ENCODE data around the gene CACNA1G. TPM values are rescaled to one million over a fixed set of nuclear protein-coding genes. Genes with fewer than 3 reads are reported as not detected.

The CACNA1G gene
- total RNA-seq, 2 experiments from 2014 or later, result 0.22 to 0.24 TPM

GRCh38 chr17:50668025-50668837 lies 107.7 kb downstream of the CACNA1G start:
- Mint-ChIP-seq H3K27ac (no peak overlapping the region), H3K4me1 (ENCODE audit: low read depth) (no peaks in the 10 kb centered on the region), H3K27me3 (ENCODE audit: low read depth) (no peaks in the 10 kb centered on the region), H3K9me3 (no peaks in the 10 kb centered on the region), H3K4me3 (no peak overlapping the region), H3K36me3 (ENCODE audit: low read depth) (no peaks in the 10 kb centered on the region)
- CTCF ChIA-PET, result no interaction called here
- DNase-seq, result no peak
- intact Hi-C loops (cut with micrococcal nuclease), result no loop called here

GRCh38 chr17:50668838-50669581 lies 108.5 kb downstream of the CACNA1G start:
- no peak overlapping the region for H3K4me3 Mint-ChIP-seq
- CTCF ChIA-PET, result no interaction called here
- no peak overlapping the region for H3K27ac Mint-ChIP-seq
- no peaks in the 10 kb centered on the region for H3K27me3 Mint-ChIP-seq (ENCODE audit: low read depth)
- intact Hi-C loops (cut with micrococcal nuclease), result no loop called here
- no peaks in the 10 kb centered on the region for H3K4me1 Mint-ChIP-seq (ENCODE audit: low read depth)
- DNase-seq, result no peak
- no peaks in the 10 kb centered on the region for H3K36me3 Mint-ChIP-seq (ENCODE audit: low read depth)
- H3K9me3 Mint-ChIP-seq, result no peaks in the 10 kb centered on the region

- CTCF ChIA-PET, result interaction anchor here (1.3 kb wide), 1 partner anchor 41 kb away, joined by 3 read pairs; no protein-coding TSS in a partner anchor
- intact Hi-C loops (cut with micrococcal nuclease), result no loop called here
- H3K27ac Mint-ChIP-seq, result no peak overlapping the region
- no peak for DNase-seq
- H3K9me3 Mint-ChIP-seq, result no peaks in the 10 kb centered on the region
- H3K4me3 Mint-ChIP-seq, result no peak overlapping the region
- no peaks in the 10 kb centered on the region for H3K4me1 Mint-ChIP-seq (ENCODE audit: low read depth)
- H3K27me3 Mint-ChIP-seq (ENCODE audit: low read depth), result no peaks in the 10 kb centered on the region
- no peaks in the 10 kb centered on the region for H3K36me3 Mint-ChIP-seq (ENCODE audit: low read depth)
Observed at GRCh38 chr17:50672071-50672470, 111.6 kb downstream of the CACNA1G start.

- intact Hi-C loops (cut with micrococcal nuclease), result no loop called here
- Mint-ChIP-seq H3K9me3 (no peaks in the 10 kb centered on the region), H3K4me1 (ENCODE audit: low read depth) (no peaks in the 10 kb centered on the region), H3K4me3 (no peak overlapping the region), H3K36me3 (ENCODE audit: low read depth) (no peaks in the 10 kb centered on the region), H3K27ac (no peak overlapping the region), H3K27me3 (ENCODE audit: low read depth) (no peaks in the 10 kb centered on the region)
- no peak for DNase-seq
- CTCF ChIA-PET, result interaction anchor here (1.3 kb wide), 1 partner anchor 42 kb away, joined by 3 read pairs; no protein-coding TSS in a partner anchor
Observed at GRCh38 chr17:50672831-50673551, 112.5 kb downstream of the CACNA1G start.

GRCh38 chr17:50675190-50675589 lies 114.7 kb downstream of the CACNA1G start:
- Mint-ChIP-seq H3K27ac (no peak overlapping the region), H3K9me3 (no peaks in the 10 kb centered on the region), H3K27me3 (ENCODE audit: low read depth) (no peaks in the 10 kb centered on the region), H3K4me1 (ENCODE audit: low read depth) (no peaks in the 10 kb centered on the region), H3K4me3 (no peak overlapping the region), H3K36me3 (ENCODE audit: low read depth) (no peaks in the 10 kb centered on the region)
- no peak for DNase-seq
- CTCF ChIA-PET, result interaction anchor here (1.2 kb wide), 1 partner anchor 13 kb away, joined by 4 read pairs; no protein-coding TSS in a partner anchor
- intact Hi-C loops (cut with micrococcal nuclease), result no loop called here

GRCh38 chr17:50675627-50676026 lies 115.1 kb downstream of the CACNA1G start:
- CTCF ChIA-PET, result interaction anchor here (1.2 kb wide), 1 partner anchor 14 kb away, joined by 4 read pairs; no protein-coding TSS in a partner anchor
- Mint-ChIP-seq H3K36me3 (ENCODE audit: low read depth) (no peaks in the 10 kb centered on the region), H3K4me3 (no peak overlapping the region)

GRCh38 chr17:50676065-50676975 lies 115.8 kb downstream of the CACNA1G start:
- intact Hi-C loops (cut with micrococcal nuclease), result no loop called here

More at GRCh38 chr17:50675627-50676026, 115.1 kb downstream of the CACNA1G start:
- no peaks in the 10 kb centered on the region for H3K9me3 Mint-ChIP-seq
- H3K4me1 Mint-ChIP-seq (ENCODE audit: low read depth), result no peaks in the 10 kb centered on the region
- H3K27ac Mint-ChIP-seq, result no peak overlapping the region
- H3K27me3 Mint-ChIP-seq (ENCODE audit: low read depth), result no peaks in the 10 kb centered on the region
- no peak for DNase-seq
- intact Hi-C loops (cut with micrococcal nuclease), result no loop called here

More at GRCh38 chr17:50676065-50676975, 115.8 kb downstream of the CACNA1G start:
- DNase-seq, result no peak
- no peak overlapping the region for H3K4me3 Mint-ChIP-seq
- H3K36me3 Mint-ChIP-seq (ENCODE audit: low read depth), result no peaks in the 10 kb centered on the region
- no peaks in the 10 kb centered on the region for H3K9me3 Mint-ChIP-seq
- H3K27me3 Mint-ChIP-seq (ENCODE audit: low read depth), result peaks cover 3% of the 10 kb centered on the region
- no peak overlapping the region for H3K27ac Mint-ChIP-seq
- H3K4me1 Mint-ChIP-seq (ENCODE audit: low read depth), result peaks cover 3% of the 10 kb centered on the region
- CTCF ChIA-PET, result interaction anchor here (1.2 kb wide), 1 partner anchor 14 kb away, joined by 4 read pairs; no protein-coding TSS in a partner anchor

Other genes with a start within 250 kb of the CACNA1G start
- gene XYLT2, start 214.6 kb upstream of the CACNA1G start, total RNA-seq, result 10 to 100 TPM; 21.1 to 21.8 TPM
- gene MRPL27, start 187.5 kb upstream of the CACNA1G start, total RNA-seq, result 10 to 100 TPM; 55.1 to 58.2 TPM
- gene EME1, start 187.5 kb upstream of the CACNA1G start, total RNA-seq, result 10 to 100 TPM; 68.9 to 69.8 TPM
- 10 to 100 TPM; 48.1 to 50.1 TPM for gene LRRC59, start 163.2 kb upstream of the CACNA1G start, total RNA-seq
- 10 to 100 TPM; 19.7 to 20.7 TPM for gene ACSF2, start 134.5 kb upstream of the CACNA1G start, total RNA-seq
- not detected for gene CHAD, start 91.8 kb upstream of the CACNA1G start, total RNA-seq
- 10 to 100 TPM; 39.2 to 40.4 TPM for gene RSAD1, start 81.9 kb upstream of the CACNA1G start, total RNA-seq
- gene MYCBPAP, start 52.3 kb upstream of the CACNA1G start, total RNA-seq, result 1 to 10 TPM; 5.5 to 5.8 TPM
- gene EPN3, start 28.0 kb upstream of the CACNA1G start, total RNA-seq, result not detected
- 10 to 100 TPM; 15.8 to 16.1 TPM for gene SPATA20, start 13.5 kb upstream of the CACNA1G start, total RNA-seq
- not detected for gene ABCC3, start 74.2 kb downstream of the CACNA1G start, total RNA-seq
- 10 to 100 TPM; 25.7 to 26.5 TPM for gene ANKRD40, start 147.2 kb downstream of the CACNA1G start, total RNA-seq
- 100 to 1,000 TPM; 120 to 136 TPM for gene LUC7L3, start 158.9 kb downstream of the CACNA1G start, total RNA-seq
- gene ANKRD40CL, start 206.8 kb downstream of the CACNA1G start, total RNA-seq, result not detected